Ishikawa (cell line): ENCODE data around the gene MSLN.

Experiments
- CEBPB ChIP-seq: IDR thresholded peaks from 2 replicates; pipeline ENCODE4 v1.6.1; 2012
- CREB1 ChIP-seq: IDR thresholded peaks from 2 replicates; pipeline ENCODE4 v1.6.1; 2012; ENCODE audit warnings: low read depth
- EP300 ChIP-seq: IDR thresholded peaks from 2 replicates; pipeline ENCODE4 v1.6.1; 2012; ENCODE audit warnings: borderline replicate concordance
- TEAD4 ChIP-seq: IDR thresholded peaks from 2 replicates; pipeline ENCODE4 v1.6.1; 2012

DNA sequence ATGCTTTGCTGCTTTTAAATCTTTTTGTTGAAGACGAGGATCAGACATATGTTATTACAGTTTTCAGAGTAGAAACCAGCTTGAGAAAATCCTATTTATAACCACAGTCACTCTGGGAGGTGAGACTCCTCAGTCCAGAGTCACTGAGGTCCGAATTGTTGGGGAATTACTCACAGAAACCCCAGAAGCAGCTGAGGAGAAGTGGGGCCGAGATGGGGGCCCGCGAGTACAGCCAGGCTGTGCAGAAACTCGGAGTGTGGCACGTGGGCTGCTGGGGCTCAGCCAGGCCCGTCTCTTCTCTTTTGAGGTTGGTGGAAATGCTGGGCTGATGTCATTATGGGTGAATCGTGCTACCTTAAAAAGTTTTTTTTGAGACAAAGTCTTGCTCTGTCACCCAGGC lies 54.4 kb downstream of the MSLN start:
- TF ChIP-seq TEAD4, result no peak
- no peak for TF ChIP-seq CEBPB
- no peak for TF ChIP-seq CREB1
- TF ChIP-seq EP300, result no peak
